IMR-90 (cell line): ENCODE results near the gene RTF1.

Source experiments
- MAZ ChIP-seq: IDR thresholded peaks from 2 replicates; pipeline ENCODE4 v1.6.1; 2012; ENCODE audit warnings: low read depth, mild to moderate bottlenecking, low read length, improper control_type of control experiment, moderate library complexity, borderline replicate concordance
- POLR2A ChIP-seq: IDR thresholded peaks from 2 replicates; pipeline ENCODE4 v1.6.1; 2012; ENCODE audit warnings: mild to moderate bottlenecking, low read depth, low read length
- RCOR1 ChIP-seq: IDR thresholded peaks from 2 replicates; pipeline ENCODE4 v1.6.1; 2012; ENCODE audit warnings: mild to moderate bottlenecking, low read length, improper control_type of control experiment; ENCODE audit not compliant: insufficient replicate concordance
- SMC3 ChIP-seq: fragments of 150-350 bp; IDR thresholded peaks from 2 replicates; pipeline ENCODE4 v1.6.1; 2016; ENCODE audit warnings: low read depth, mild to moderate bottlenecking, antibody characterized with exemption, low read length, moderate library complexity
- TF ChIP-seq, protein P1 (sequence below): conservative IDR thresholded peaks from 2 replicates; pipeline ENCODE4 v1.5.1; 2012; ENCODE audit warnings: mild to moderate bottlenecking, low read depth, low read length, improper control_type of control experiment
- TF ChIP-seq, protein P2 (sequence below): fragments of 150-350 bp; IDR thresholded peaks from 2 replicates; pipeline ENCODE4 v1.6.1; 2017; ENCODE audit warnings: mild to moderate bottlenecking, antibody characterized with exemption, low read length, low read depth

DNA sequence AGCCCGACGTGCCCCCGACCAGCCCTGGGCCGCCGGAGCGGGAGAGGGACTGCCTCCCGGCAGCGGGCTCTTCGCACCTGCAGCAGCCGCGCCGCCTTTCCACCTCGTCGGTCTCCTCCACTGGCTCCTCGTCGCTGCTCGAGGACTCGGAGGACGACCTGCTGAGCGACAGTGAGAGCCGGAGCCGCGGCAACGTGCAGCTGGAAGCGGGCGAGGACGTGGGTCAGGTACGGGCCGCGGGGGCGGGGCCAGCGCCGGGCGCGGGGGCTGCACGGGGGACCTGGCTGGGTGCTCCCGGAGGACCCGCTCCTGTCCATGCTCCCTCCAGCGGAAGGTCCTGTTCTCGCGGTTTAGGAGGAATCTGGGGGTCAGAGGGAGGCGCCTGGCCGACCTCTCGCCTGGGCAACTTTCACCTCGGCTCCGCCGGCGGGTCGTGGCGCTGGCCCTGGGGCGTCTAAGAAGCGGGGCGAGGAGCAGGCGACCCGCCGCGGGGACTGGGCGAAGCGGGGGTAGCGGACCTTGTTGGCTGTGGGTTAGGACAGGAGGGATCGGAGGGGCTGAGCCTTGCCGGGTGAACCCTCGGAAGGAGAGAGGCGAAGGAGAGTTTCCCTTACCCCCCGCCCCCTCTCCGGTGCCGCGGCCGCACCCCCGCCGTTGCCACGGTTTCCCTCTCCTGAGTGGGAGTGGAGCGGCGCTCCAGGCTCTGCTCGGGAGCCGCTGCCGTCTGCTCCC, 77.5 kb downstream of the RTF1 start:
- no peak for TF ChIP-seq POLR2A
- TF ChIP-seq, protein P1, sequence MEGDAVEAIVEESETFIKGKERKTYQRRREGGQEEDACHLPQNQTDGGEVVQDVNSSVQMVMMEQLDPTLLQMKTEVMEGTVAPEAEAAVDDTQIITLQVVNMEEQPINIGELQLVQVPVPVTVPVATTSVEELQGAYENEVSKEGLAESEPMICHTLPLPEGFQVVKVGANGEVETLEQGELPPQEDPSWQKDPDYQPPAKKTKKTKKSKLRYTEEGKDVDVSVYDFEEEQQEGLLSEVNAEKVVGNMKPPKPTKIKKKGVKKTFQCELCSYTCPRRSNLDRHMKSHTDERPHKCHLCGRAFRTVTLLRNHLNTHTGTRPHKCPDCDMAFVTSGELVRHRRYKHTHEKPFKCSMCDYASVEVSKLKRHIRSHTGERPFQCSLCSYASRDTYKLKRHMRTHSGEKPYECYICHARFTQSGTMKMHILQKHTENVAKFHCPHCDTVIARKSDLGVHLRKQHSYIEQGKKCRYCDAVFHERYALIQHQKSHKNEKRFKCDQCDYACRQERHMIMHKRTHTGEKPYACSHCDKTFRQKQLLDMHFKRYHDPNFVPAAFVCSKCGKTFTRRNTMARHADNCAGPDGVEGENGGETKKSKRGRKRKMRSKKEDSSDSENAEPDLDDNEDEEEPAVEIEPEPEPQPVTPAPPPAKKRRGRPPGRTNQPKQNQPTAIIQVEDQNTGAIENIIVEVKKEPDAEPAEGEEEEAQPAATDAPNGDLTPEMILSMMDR = no peak
- no peak for TF ChIP-seq RCOR1
- TF ChIP-seq, protein P2, sequence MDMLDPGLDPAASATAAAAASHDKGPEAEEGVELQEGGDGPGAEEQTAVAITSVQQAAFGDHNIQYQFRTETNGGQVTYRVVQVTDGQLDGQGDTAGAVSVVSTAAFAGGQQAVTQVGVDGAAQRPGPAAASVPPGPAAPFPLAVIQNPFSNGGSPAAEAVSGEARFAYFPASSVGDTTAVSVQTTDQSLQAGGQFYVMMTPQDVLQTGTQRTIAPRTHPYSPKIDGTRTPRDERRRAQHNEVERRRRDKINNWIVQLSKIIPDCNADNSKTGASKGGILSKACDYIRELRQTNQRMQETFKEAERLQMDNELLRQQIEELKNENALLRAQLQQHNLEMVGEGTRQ = no peak
- no peak for TF ChIP-seq MAZ
- no peak for TF ChIP-seq SMC3
